Vagina (tissue), 2 donors: ENCODE data around the gene ABCA8. TPM values are rescaled to one million over a fixed set of nuclear protein-coding genes. Genes with fewer than 3 reads are reported as not detected.

Experiments used
- DNase-seq, 2 donors: peaks; one replicate each; pipeline ENCODE4 v3.0.0-alpha.2; 2017; ENCODE audit errors: extremely low spot score in 2 of 2
- H3K27ac ChIP-seq: fragments of 200-600 bp; sonication (generic); one replicate; pipeline ENCODE4 v1.5.1; 2019
- H3K27me3 ChIP-seq: fragments of 200-600 bp; sonication (generic); one replicate; pipeline ENCODE4 v1.5.1; 2019
- H3K36me3 ChIP-seq, 2 donors: fragments of 200-600 bp; sonication (generic); one replicate each; pipeline ENCODE4 v1.5.1; 2017 to 2019
- H3K4me1 ChIP-seq: fragments of 200-600 bp; sonication (generic); one replicate; pipeline ENCODE4 v1.5.1; 2019
- H3K4me3 ChIP-seq, 2 donors: fragments of 200-600 bp; sonication (generic); 1 replicate in 1 of 2; 2 replicates in 1 of 2; pipeline ENCODE4 v1.5.1; 2016 to 2019
- H3K9me3 ChIP-seq: fragments of 200-600 bp; sonication (generic); one replicate; pipeline ENCODE4 v1.5.1; 2019
- CTCF ChIP-seq, 3 experiments: fragments of 450-650 bp in 2 of 3; fragments of 200-600 bp in 1 of 3; sonication (generic) in 1 of 3; IDR thresholded peaks; one replicate each; pipeline ENCODE4 v1.5.1; 2017 to 2019; ENCODE audit warnings: antibody characterized with exemption in 3 of 3, mild to moderate bottlenecking in 2 of 3, moderate library complexity in 2 of 3
- POLR2A ChIP-seq, 2 donors: fragments of 450-650 bp; IDR thresholded peaks; one replicate each; pipeline ENCODE4 v1.6.1; 2017; ENCODE audit warnings: antibody characterized with exemption in 2 of 2, mild to moderate bottlenecking in 2 of 2, moderate library complexity in 2 of 2
- POLR2AphosphoS5 ChIP-seq, 2 donors: sonication (generic); formaldehyde crosslinking; IDR thresholded peaks; one replicate each; pipeline ENCODE4 v1.9.0; 2017; ENCODE audit warnings: antibody characterized with exemption in 2 of 2, mild to moderate bottlenecking in 2 of 2, low read depth in 1 of 2; ENCODE audit not compliant: insufficient read depth in 1 of 2
- intact Hi-C: fragments of 100-400 bp; cut with DNase I; formaldehyde crosslinking; loops from one replicate; pipeline ENCODE4 v1.15.1; 2023
- total RNA-seq: library from RNA; depleted of rRNA; stranded (reverse); fragments of >200 nt; gene quantifications from one replicate; pipeline ENCODE4 v1.2.3, GENCODE V29; 2016

The ABCA8 gene
- total RNA-seq, 1 donor from 2014 or later: 75.9 TPM

GRCh38 chr17:68868708-68869107 lies 86.5 kb downstream of the ABCA8 start:
- DNase-seq: no peak
- Histone ChIP-seq H3K4me1 (peaks cover 4% of the 10 kb centered on the region), H3K9me3 (no peaks in the 10 kb centered on the region), H3K36me3 (no peaks in the 10 kb centered on the region), H3K27ac (no peak overlapping the region), H3K27me3 (no peaks in the 10 kb centered on the region), H3K4me3 (no peak overlapping the region)
- TF ChIP-seq POLR2A (IDR thresholded peaks at IDR 0.05): no peak
- intact Hi-C loops: no loop called here

DNA sequence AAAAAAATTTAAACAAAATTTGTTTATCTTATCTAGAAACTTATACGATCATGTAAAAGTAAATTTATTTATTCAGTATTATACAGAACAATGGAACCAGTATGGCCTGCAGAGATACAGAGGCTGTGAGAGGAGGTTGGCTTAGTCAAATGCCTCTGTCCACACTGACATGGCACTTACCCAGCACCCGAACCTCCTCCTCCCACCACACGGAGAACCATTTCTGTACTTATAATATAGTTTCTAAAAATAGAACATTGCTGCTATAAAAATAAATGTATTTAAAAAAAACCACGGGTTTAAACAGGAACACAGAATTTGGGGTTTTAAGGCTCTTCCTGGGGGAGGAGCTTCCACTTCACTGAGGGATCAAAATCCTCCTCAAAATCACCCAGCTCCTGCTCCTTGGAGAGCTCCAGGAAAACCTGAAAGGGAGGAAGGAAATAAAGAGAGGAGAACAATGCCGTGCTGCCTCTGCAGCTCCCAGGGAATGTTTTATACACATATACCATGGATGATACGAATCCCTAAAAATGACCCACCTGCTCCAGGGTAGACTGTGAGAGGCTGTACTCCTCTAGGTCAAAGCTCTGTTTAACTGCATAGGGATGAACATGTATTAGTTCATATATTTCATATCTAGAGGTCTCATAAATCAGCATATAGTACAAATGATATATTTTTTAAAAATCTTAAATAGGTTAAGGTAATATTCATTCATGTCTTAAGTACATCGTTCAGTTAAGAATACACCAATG lies 87.3 kb downstream of the ABCA8 start:
- Histone ChIP-seq H3K4me3 (no peak overlapping the region), H3K36me3 (no peaks in the 10 kb centered on the region), H3K9me3 (no peaks in the 10 kb centered on the region), H3K27me3 (no peaks in the 10 kb centered on the region), H3K4me1 (peaks cover 4% of the 10 kb centered on the region), H3K27ac (no peak overlapping the region)
- intact Hi-C loops: no loop called here
- TF ChIP-seq POLR2A (IDR thresholded peaks at IDR 0.05) (no peak), POLR2AphosphoS5 (IDR thresholded peaks at IDR 0.05; ENCODE audit: insufficient read depth in 1 of 2, low read depth in 1 of 2) (no peak), CTCF (IDR thresholded peaks at IDR 0.05) (no peak)
- DNase-seq: no peak

- DNase-seq: no peak
- Histone ChIP-seq H3K36me3 (no peaks in the 10 kb centered on the region), H3K9me3 (no peaks in the 10 kb centered on the region), H3K27ac (no peak overlapping the region), H3K4me1 (peaks cover 4% of the 10 kb centered on the region), H3K4me3 (no peak overlapping the region), H3K27me3 (no peaks in the 10 kb centered on the region)
- intact Hi-C loops: no loop called here
- no peak for TF ChIP-seq CTCF (IDR thresholded peaks at IDR 0.05)
- TF ChIP-seq POLR2A (IDR thresholded peaks at IDR 0.05): no peak
- no peak for TF ChIP-seq POLR2AphosphoS5 (IDR thresholded peaks at IDR 0.05; ENCODE audit: insufficient read depth in 1 of 2, low read depth in 1 of 2)
Observed at GRCh38 chr17:68865584-68865983, 89.6 kb downstream of the ABCA8 start.

DNA sequence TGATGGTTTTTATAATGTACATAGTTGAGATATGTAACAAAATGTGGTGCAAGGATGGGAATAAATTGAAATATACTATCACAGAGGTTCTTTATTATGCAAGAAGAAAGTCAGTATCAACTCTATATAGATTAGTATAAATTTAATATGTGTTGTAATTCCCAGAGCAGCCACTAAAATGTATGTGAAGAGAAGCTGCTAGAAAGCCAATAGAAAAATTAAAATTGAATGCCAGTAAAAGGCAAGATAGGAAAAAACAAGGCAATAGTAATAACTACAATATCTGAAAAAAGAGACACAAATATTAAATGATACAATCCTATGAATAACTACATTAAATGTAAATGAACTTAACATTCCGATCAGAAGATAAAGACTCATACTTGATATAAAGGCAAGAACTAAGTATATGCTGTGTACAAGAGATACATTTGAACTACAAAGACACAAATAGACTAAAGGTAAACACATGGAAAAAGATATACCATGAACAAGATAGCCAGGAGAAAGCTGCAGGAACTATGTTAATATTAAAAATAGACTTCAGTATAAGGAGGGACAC lies 92.0 kb downstream of the ABCA8 start:
- no peak overlapping the region for H3K27ac ChIP-seq
- H3K4me1 ChIP-seq: no peaks in the 10 kb centered on the region
- H3K27me3 ChIP-seq: no peaks in the 10 kb centered on the region
- no peak for TF ChIP-seq CTCF (IDR thresholded peaks at IDR 0.05)
- TF ChIP-seq POLR2A (IDR thresholded peaks at IDR 0.05): no peak
- no peak for TF ChIP-seq POLR2AphosphoS5 (IDR thresholded peaks at IDR 0.05; ENCODE audit: insufficient read depth in 1 of 2, low read depth in 1 of 2)
- DNase-seq: no peak
- H3K9me3 ChIP-seq: no peaks in the 10 kb centered on the region
- H3K4me3 ChIP-seq: no peak overlapping the region
- intact Hi-C loops: no loop called here
- H3K36me3 ChIP-seq: no peaks in the 10 kb centered on the region

DNA sequence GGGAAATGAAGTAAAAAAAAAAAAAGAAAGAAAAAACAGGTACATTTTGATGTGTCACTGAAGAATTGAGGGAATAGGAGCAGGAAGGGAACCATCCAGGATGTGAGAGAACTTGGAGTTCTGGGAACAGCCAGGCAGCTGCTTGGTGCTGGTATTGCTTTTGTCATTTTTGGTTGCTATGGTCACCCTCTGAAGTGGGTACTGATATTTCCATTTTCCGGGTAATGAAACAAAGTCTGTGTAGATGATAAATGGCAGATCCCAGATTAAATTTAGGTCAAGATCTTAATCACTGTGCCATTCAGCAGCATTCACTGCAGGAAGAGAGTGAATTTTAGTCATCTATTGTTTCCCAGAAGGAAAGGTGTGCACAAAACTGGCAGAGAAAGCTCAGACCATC lies 93.6 kb downstream of the ABCA8 start:
- no peaks in the 10 kb centered on the region for H3K36me3 ChIP-seq
- H3K4me1 ChIP-seq: no peaks in the 10 kb centered on the region
- H3K27me3 ChIP-seq: no peaks in the 10 kb centered on the region
- no peak overlapping the region for H3K27ac ChIP-seq
- no peak overlapping the region for H3K4me3 ChIP-seq
- TF ChIP-seq CTCF (IDR thresholded peaks at IDR 0.05) (no peak), POLR2AphosphoS5 (IDR thresholded peaks at IDR 0.05; ENCODE audit: insufficient read depth in 1 of 2, low read depth in 1 of 2) (no peak), POLR2A (IDR thresholded peaks at IDR 0.05) (no peak)
- intact Hi-C loops: no loop called here
- DNase-seq: no peak
- H3K9me3 ChIP-seq: no peaks in the 10 kb centered on the region
